ENCODE measurements around the gene MYH11.
"Not testable (repeated sequence)": the region's sequence is repeated elsewhere in the genome, so short reads cannot be mapped to it uniquely, and the experiment has no call there.

MYH11 gene

GRCh38 chr16:15672514-15673167 is 184.2 kb downstream of the MYH11 start:
- H3K4me1 ChIP-seq = peaks cover 0 to 19% (median 10%) of the 10 kb centered on the region in 4 donors
- no peak for TF ChIP-seq CTCF (IDR thresholded peaks at IDR 0.05)
- peak overlapping the region; percentile 75 to 79 for H3K27ac ChIP-seq
- H3K27me3 ChIP-seq = no peaks in the 10 kb centered on the region
- H3K9me3 ChIP-seq = no peaks in the 10 kb centered on the region
- H3K4me3 ChIP-seq = peak overlapping the region; percentile 8 to 20
- peaks cover 9 to 43% (median 31%) of the 10 kb centered on the region in 3 donors for H3K36me3 ChIP-seq
- intact Hi-C loops (cut with DNase I; ENCODE audit: low total_unique reads) = no loop called here
- DNase-seq = peak; percentile 96 to 98

- Histone ChIP-seq H3K36me3 (peaks cover 14 to 48% (median 33%) of the 10 kb centered on the region in 3 donors), H3K4me3 (peak overlapping the region in 1 of 2 donors; percentile 20), H3K27ac (peak overlapping the region; percentile 75 to 79), H3K4me1 (peaks cover 0 to 19% (median 10%) of the 10 kb centered on the region in 4 donors)
- peak in 1 of 2 donors; percentile 27 for DNase-seq
- H3K27me3 ChIP-seq; H3K9me3 ChIP-seq; intact Hi-C loops (cut with DNase I; ENCODE audit: low total_unique reads): not testable (repeated sequence)
Observed at GRCh38 chr16:15672127-15672513, 184.7 kb downstream of the MYH11 start.

- intact Hi-C loops (cut with DNase I; ENCODE audit: low total_unique reads) = no loop called here
- Histone ChIP-seq H3K4me1 (peaks cover 0 to 19% (median 10%) of the 10 kb centered on the region in 4 donors), H3K9me3 (no peaks in the 10 kb centered on the region), H3K4me3 (no peak overlapping the region), H3K27ac (peak overlapping the region; percentile 75 to 79), H3K27me3 (no peaks in the 10 kb centered on the region), H3K36me3 (peaks cover 17 to 53% (median 37%) of the 10 kb centered on the region in 3 donors)
- no peak for TF ChIP-seq CTCF (IDR thresholded peaks at IDR 0.05)
- DNase-seq = no peak
Observed at GRCh38 chr16:15671530-15672117, 185.2 kb downstream of the MYH11 start.

- intact Hi-C loops (cut with DNase I; ENCODE audit: low total_unique reads) = no loop called here
- no peaks in the 10 kb centered on the region for H3K27me3 ChIP-seq
- no peak overlapping the region for H3K27ac ChIP-seq
- no peak overlapping the region for H3K4me3 ChIP-seq
- H3K9me3 ChIP-seq = no peaks in the 10 kb centered on the region
- DNase-seq = no peak
- TF ChIP-seq CTCF (IDR thresholded peaks at IDR 0.05) = no peak
- H3K4me1 ChIP-seq = peaks cover 0 to 4% (median 2%) of the 10 kb centered on the region in 4 donors
- H3K36me3 ChIP-seq = peaks cover 34 to 61% (median 59%) of the 10 kb centered on the region in 3 donors
Observed at GRCh38 chr16:15667091-15667742, 189.6 kb downstream of the MYH11 start.

- no peak for DNase-seq
- Histone ChIP-seq H3K4me1 (peaks cover 0 to 4% (median 0%) of the 10 kb centered on the region in 4 donors), H3K27ac (no peak overlapping the region), H3K36me3 (peaks cover 34 to 58% (median 56%) of the 10 kb centered on the region in 3 donors), H3K27me3 (no peaks in the 10 kb centered on the region), H3K4me3 (no peak overlapping the region), H3K9me3 (no peaks in the 10 kb centered on the region)
- intact Hi-C loops (cut with DNase I; ENCODE audit: low total_unique reads) = no loop called here
- TF ChIP-seq CTCF (IDR thresholded peaks at IDR 0.05) = no peak
Observed at GRCh38 chr16:15665107-15665506, 191.7 kb downstream of the MYH11 start.

- peak overlapping the region in 1 of 2 donors; percentile 21 for H3K27ac ChIP-seq
- DNase-seq = peak in 1 of 2 donors; percentile 9
- H3K4me1 ChIP-seq = peaks cover 0 to 7% (median 0%) of the 10 kb centered on the region in 4 donors
- intact Hi-C loops (cut with DNase I; ENCODE audit: low total_unique reads) = no loop called here
- no peak for TF ChIP-seq CTCF (IDR thresholded peaks at IDR 0.05)
- no peak overlapping the region for H3K4me3 ChIP-seq
- H3K27me3 ChIP-seq = no peaks in the 10 kb centered on the region
- peaks cover 5 to 12% (median 7%) of the 10 kb centered on the region in 3 donors for H3K36me3 ChIP-seq
- no peaks in the 10 kb centered on the region for H3K9me3 ChIP-seq
Observed at GRCh38 chr16:15660203-15660601, 196.6 kb downstream of the MYH11 start.

Data from tibial artery (tissue), 4 donors.